Nephron progenitor cell (in vitro differentiated cells): ENCODE measurements around the gene RTP5.
A peak's percentile ranks its signal among the peaks of the same experiment; 100 is the strongest.
"Not testable (repeated sequence)": the region's sequence is repeated elsewhere in the genome, so short reads cannot be mapped to it uniquely, and the experiment has no call there.

Experiments
- DNase-seq: peaks from one replicate; pipeline ENCODE4 v3.0.0; 2021
- H3K27ac Mint-ChIP-seq: 2 replicates; pipeline ENCODE4 v1.8.0; 2021; ENCODE audit warnings: mild to moderate bottlenecking, moderate library complexity, mixed read lengths
- H3K27me3 Mint-ChIP-seq: 2 replicates; pipeline ENCODE4 v1.8.0; 2021; ENCODE audit warnings: mild to moderate bottlenecking, low read depth, mixed read lengths; ENCODE audit not compliant: poor library complexity
- H3K36me3 Mint-ChIP-seq: 2 replicates; pipeline ENCODE4 v1.8.0; 2021; ENCODE audit warnings: low read depth, mixed read lengths
- H3K4me1 Mint-ChIP-seq: 2 replicates; pipeline ENCODE4 v1.8.0; 2021; ENCODE audit warnings: mixed read lengths
- H3K4me3 Mint-ChIP-seq: 2 replicates; pipeline ENCODE4 v1.8.0; 2021; ENCODE audit warnings: mild to moderate bottlenecking, moderate library complexity, mixed read lengths
- H3K9me3 Mint-ChIP-seq: 2 replicates; pipeline ENCODE4 v1.8.0; 2021; ENCODE audit warnings: mild to moderate bottlenecking, moderate library complexity, mixed read lengths
- TF ChIP-seq, protein P1 (sequence below): fragments of 200-600 bp; sonication (generic); IDR thresholded peaks from 2 replicates; pipeline ENCODE4 v1.5.0; 2021; ENCODE audit warnings: antibody characterized with exemption

RTP5 gene

GRCh38 chr2:241902357-241902991 lies 32.9 kb downstream of the RTP5 start:
- no peak overlapping the region for H3K4me3 Mint-ChIP-seq
- peaks cover 26% of the 10 kb centered on the region for H3K27me3 Mint-ChIP-seq
- no peaks in the 10 kb centered on the region for H3K9me3 Mint-ChIP-seq
- TF ChIP-seq, protein P1, sequence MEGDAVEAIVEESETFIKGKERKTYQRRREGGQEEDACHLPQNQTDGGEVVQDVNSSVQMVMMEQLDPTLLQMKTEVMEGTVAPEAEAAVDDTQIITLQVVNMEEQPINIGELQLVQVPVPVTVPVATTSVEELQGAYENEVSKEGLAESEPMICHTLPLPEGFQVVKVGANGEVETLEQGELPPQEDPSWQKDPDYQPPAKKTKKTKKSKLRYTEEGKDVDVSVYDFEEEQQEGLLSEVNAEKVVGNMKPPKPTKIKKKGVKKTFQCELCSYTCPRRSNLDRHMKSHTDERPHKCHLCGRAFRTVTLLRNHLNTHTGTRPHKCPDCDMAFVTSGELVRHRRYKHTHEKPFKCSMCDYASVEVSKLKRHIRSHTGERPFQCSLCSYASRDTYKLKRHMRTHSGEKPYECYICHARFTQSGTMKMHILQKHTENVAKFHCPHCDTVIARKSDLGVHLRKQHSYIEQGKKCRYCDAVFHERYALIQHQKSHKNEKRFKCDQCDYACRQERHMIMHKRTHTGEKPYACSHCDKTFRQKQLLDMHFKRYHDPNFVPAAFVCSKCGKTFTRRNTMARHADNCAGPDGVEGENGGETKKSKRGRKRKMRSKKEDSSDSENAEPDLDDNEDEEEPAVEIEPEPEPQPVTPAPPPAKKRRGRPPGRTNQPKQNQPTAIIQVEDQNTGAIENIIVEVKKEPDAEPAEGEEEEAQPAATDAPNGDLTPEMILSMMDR, result no peak
- no peaks in the 10 kb centered on the region for H3K36me3 Mint-ChIP-seq
- peak; percentile 51 for DNase-seq
- H3K27ac Mint-ChIP-seq, result no peak overlapping the region
- H3K4me1 Mint-ChIP-seq, result peaks cover 47% of the 10 kb centered on the region

DNA sequence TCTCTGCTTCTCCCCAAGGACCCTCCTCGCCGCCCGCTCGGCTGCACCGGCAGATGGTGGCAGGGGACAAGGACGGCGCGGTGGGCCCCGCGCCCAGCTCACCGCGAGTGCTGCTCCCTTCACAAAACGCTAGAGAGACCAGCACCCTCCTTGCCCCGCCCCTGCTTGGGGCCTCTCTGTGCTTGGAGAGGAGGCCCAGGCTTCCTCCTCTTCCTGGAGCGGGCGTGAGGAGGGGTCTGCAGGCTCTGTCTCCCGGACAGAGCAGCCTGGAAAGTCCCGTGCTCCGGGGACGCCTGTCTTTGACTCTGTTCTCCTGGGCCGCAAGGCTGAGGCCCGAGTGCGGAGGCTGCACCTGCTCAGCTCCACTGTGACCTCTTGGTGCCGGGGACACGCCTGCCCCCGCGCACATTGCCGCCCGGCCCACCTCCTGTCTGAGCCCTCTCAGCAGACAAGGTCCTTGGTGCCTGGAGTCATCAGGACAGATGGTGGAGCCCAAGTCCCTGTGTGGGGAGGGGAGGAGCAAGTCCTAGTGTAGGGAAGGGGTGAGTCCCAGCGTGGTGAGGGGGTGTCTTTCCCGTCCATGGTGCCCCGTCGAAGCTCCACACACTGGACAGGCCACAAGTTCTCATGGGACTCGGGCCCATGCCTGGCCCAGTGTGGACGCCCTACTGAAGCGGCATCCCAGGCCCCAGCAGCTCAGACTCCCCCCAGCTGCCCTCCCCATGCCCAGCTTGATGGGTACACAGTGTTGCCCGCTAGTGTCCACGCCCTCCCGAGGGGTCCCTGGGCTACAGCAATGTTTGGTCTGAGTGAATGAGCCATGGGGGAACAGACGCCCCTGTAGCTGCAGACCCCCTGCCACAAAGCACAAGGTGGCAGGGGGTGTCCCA lies 33.8 kb downstream of the RTP5 start:
- no peak for DNase-seq
- no peak overlapping the region for H3K27ac Mint-ChIP-seq
- no peaks in the 10 kb centered on the region for H3K9me3 Mint-ChIP-seq
- no peaks in the 10 kb centered on the region for H3K36me3 Mint-ChIP-seq
- TF ChIP-seq, protein P1, result no peak
- H3K4me1 Mint-ChIP-seq, result peaks cover 53% of the 10 kb centered on the region
- peaks cover 28% of the 10 kb centered on the region for H3K27me3 Mint-ChIP-seq
- no peak overlapping the region for H3K4me3 Mint-ChIP-seq

DNA sequence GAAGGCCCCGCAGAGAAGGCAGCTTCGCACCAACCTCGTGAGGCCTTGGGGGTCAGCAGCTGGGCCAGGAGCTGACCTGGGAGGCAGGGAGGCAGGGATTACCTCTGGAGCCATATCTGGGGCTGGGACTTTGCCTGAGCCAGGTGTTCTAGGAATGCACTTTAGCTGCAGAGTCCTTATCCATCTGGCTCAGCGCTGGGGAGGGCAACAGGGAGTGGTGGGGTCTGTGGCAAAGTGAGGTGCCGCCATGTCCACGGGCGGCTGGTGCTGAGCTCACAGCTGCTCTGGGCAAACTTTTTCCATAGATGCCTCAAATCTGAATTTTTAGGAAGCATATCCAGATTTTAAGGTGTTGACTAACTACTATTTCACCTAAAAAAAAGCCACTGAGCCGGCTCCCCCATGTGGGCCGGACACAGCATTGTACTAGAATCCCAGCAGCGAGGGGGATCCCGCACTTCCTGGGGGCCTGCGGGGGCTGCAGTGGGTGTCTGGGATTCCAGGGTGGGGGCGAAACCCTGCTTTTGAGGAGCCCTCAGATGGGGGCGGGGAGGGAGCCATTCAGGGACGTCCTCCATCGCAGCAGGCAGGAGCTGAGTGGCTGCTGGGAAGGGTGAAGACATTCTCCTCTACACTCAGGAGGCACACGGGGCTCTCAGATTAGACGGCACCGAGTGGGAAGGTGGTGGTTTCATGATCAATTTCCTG lies 34.6 kb downstream of the RTP5 start:
- TF ChIP-seq, protein P1, result no peak
- no peak for DNase-seq

DNA sequence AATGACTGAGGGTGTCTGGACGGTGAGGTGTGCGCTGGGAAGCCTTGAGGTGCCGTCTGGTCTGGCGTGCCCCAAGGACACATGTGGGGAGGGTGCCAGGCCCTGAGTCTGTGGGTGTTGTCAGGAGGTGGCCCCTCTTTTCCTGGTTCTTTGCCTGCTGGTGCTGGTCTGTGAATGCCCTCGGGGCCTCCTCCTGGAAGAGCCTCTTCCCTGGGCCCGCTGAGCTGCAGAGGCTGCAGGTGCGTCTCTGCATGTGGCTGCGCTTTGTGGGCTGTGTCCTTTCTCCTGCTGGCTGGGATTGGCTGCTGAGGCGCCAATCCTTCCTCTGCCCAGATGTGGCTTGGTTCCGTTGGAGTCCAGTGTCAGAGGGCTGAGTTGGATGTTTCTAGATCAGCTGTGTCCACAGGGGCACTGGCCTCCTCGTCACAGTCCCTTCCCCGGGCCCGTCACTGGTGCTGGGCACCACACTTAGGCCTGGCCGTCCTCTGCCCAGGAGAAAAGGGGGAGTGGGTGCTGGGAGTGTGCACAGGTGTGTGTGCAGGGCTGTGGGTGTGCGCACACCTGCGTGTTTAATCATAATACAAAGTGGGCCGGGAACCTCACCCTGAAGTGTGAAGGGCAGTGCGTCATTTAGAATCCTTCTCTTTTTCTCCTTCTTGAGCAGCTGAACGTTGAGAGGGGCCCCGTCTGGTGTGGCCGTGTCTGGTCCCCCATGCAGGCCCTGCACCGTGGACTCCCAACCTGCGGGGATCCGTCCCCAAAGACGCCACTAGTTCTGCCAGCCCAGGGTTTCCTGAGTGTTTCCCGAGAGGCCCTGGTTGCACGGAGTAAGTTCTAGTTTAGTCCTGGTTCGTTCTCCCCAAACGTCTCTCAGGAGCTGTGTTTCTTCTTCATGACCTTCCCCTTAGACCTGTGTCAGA lies 35.5 kb downstream of the RTP5 start:
- Mint-ChIP-seq H3K9me3 (no peaks in the 10 kb centered on the region), H3K4me3 (no peak overlapping the region), H3K4me1 (peaks cover 51% of the 10 kb centered on the region), H3K36me3 (no peaks in the 10 kb centered on the region), H3K27me3 (peaks cover 28% of the 10 kb centered on the region), H3K27ac (no peak overlapping the region)
- TF ChIP-seq, protein P1, result no peak
- no peak for DNase-seq

More for the DNA sequence above, 34.6 kb downstream of the RTP5 start:
- Mint-ChIP-seq H3K9me3 (no peaks in the 10 kb centered on the region), H3K27ac (no peak overlapping the region), H3K27me3 (peaks cover 31% of the 10 kb centered on the region), H3K4me3 (no peak overlapping the region), H3K4me1 (peaks cover 54% of the 10 kb centered on the region), H3K36me3 (no peaks in the 10 kb centered on the region)

DNA sequence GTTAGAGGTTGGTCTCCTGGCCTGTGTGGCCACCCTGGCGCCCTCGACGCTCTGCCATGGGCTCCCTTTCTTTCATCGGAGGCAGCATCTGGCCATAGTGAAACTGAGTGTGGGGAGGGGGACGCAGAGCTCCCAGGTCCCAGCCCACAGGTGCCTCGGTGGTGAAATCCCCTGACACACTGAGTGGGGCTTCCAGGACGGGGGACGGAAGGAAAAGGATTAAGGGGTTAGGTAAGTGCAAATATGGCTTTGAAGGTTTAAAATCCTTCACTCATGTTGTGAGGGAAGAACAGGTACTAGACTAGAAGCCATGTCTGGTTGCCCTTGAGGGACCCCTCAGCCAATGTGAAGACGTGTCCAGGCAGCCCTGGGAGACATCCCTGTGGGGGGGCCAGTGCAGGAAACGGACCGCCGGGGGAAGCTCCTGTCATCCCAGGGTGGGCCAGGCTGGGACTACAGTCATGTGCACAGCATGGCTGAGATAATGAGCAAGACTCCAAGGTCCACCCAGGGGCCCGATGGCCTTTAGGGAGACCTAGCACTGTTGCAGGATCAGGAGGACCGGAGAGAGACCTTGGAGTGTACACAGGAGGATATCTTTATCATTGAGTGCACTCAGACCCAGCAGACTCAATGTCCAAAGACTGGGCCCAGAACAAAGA lies 36.3 kb downstream of the RTP5 start:
- H3K4me3 Mint-ChIP-seq, result no peak overlapping the region
- H3K9me3 Mint-ChIP-seq, result peaks cover 3% of the 10 kb centered on the region
- peaks cover 6% of the 10 kb centered on the region for H3K36me3 Mint-ChIP-seq
- no peak for DNase-seq
- peaks cover 43% of the 10 kb centered on the region for H3K4me1 Mint-ChIP-seq
- H3K27ac Mint-ChIP-seq, result no peak overlapping the region
- peaks cover 23% of the 10 kb centered on the region for H3K27me3 Mint-ChIP-seq
- TF ChIP-seq, protein P1, result no peak

DNA sequence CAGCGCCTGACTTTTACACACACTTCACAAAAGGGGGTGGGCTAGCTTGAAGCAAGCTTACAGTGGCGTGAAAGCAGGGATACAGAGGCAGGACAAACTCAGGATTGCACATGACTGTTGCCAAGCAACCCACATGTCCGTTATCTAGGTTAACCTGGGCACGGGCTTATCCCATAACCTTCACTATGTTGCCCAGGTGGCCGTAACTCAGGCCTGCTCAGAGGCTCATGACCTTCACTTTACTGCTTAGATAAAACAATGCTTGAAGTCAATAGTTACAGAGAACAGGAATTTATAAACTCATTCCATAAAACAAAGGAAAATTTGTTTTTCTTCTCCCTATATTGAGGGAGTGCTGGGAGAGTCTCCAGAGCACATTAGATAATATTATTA lies 36.8 kb downstream of the RTP5 start:
- Mint-ChIP-seq H3K27me3 (peaks cover 20% of the 10 kb centered on the region), H3K4me1 (peaks cover 38% of the 10 kb centered on the region), H3K36me3 (peaks cover 12% of the 10 kb centered on the region)
- DNase-seq, H3K27ac Mint-ChIP-seq, H3K9me3 Mint-ChIP-seq, H3K4me3 Mint-ChIP-seq: not testable (repeated sequence)
